RWPE1 (cell line): ENCODE data around the gene SSBP3.
A peak's percentile ranks its signal among the peaks of the same experiment; 100 is the strongest.
"Not testable (repeated sequence)": the region's sequence is repeated elsewhere in the genome, so short reads cannot be mapped to it uniquely, and the experiment has no call there.

Source experiments
- CTCF ChIA-PET: fragments of 350-600 bp; sonication (Branson Sonifier 250); formaldehyde crosslinking; extraction: SDS; loops from one replicate; lab custom pipeline; 2021; lab: Yijun Ruan, JAX
- POLR2A ChIA-PET: fragments of 400-600 bp; formaldehyde crosslinking; extraction: SDS; loops from one replicate; lab custom pipeline; 2020; ENCODE audit warnings: antibody characterized with exemption; ENCODE audit not compliant: low non-redundant PET; lab: Yijun Ruan, JAX
- DNase-seq: peaks from one replicate; pipeline ENCODE4 v3.0.0; 2012; ENCODE audit warnings: low spot score
- H3K27ac ChIP-seq: fragments of 450-650 bp; 2 replicates; pipeline ENCODE4 v1.5.1; 2017
- TF ChIP-seq, protein P1 (sequence below): fragments of 450-650 bp; conservative IDR thresholded peaks from 2 replicates; pipeline ENCODE4 v1.5.1; 2017; ENCODE audit warnings: low read depth, mild to moderate bottlenecking

The SSBP3 gene

DNA sequence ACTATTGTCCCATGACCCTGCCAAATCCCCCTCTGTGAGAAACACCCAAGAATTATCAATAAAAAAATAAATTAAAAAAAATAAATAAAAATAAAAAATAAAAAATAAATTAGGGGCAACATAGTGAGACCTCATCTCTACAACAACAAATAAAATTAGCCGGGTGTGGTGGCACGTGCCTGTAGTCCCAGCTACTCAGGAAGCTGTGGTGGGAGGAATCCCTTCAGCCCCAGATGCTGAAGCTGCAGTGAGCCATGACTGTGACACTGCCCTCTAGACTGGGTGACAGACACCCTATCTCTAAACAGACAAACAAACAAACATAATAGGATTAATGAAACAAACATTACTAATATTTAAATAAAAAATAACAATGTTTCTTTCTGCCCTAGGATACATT is 171.9 kb downstream of the SSBP3 start:
- ChIA-PET CTCF (no interaction called here), POLR2A (no interaction called here)
- no peak for DNase-seq
- TF ChIP-seq, protein P1, sequence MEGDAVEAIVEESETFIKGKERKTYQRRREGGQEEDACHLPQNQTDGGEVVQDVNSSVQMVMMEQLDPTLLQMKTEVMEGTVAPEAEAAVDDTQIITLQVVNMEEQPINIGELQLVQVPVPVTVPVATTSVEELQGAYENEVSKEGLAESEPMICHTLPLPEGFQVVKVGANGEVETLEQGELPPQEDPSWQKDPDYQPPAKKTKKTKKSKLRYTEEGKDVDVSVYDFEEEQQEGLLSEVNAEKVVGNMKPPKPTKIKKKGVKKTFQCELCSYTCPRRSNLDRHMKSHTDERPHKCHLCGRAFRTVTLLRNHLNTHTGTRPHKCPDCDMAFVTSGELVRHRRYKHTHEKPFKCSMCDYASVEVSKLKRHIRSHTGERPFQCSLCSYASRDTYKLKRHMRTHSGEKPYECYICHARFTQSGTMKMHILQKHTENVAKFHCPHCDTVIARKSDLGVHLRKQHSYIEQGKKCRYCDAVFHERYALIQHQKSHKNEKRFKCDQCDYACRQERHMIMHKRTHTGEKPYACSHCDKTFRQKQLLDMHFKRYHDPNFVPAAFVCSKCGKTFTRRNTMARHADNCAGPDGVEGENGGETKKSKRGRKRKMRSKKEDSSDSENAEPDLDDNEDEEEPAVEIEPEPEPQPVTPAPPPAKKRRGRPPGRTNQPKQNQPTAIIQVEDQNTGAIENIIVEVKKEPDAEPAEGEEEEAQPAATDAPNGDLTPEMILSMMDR = no peak
- no peak overlapping the region for H3K27ac ChIP-seq

DNA sequence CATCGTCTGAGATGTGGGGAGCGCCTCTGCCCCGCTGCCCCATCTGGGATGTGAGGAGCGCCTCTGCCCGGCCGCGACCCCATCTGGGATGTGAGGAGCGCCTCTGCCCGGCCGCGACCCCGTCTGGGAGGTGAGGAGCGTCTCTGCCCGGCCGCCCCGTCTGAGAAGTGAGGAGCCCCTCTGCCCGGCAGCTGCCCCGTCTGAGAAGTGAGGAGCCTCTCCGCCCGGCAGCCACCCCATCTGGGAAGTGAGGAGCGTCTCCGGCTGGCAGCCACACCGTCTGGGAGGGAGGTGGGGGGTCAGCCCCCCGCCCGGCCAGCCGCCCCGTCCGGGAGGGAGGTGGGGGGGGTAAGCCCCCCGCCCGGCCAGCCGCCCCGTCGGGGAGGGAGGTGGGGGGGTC is 173.0 kb downstream of the SSBP3 start:
- H3K27ac ChIP-seq, DNase-seq, POLR2A ChIA-PET, CTCF ChIA-PET: not testable (repeated sequence)

DNA sequence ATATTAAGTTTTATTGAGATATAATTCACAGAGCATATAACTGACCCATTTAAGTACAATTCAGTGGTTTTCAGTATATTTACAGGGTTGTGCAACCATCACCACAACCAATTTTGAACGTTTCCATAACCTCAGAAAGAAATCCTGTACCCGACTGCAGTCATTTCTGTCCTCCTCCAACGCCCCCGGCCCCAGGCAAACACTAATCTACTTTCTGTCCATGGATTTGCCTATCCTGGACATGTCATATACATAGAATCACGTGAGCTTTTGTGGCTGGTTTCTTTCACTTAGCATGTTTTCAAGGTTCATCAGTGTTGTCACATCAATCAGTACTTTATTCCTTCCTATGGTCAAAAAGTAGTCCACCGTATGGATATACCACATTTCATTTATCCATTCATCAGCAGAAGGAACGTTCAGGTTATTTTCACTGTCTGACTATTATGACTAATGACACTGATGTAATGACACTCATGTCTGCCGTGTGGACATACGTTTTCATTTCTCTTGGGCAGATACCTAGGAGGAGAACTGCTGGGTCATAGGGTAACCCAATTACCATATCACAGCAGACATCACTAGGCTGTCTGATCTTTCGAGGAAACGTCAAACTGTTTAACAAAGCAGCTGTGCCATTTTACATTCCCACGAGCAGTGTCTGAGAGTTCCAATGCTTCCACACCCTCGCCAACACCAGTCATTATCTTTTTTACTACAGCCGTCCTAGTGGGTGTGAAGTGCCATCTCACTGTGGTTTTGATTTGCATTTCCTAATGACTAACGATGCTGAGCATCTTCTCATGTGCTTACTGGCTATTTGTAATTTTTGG is 175.5 kb downstream of the SSBP3 start:
- TF ChIP-seq, protein P1 = no peak
- no peak overlapping the region for H3K27ac ChIP-seq
- ChIA-PET CTCF (interaction anchor here (0.6 to 1.4 kb wide), 2 partner anchors 60 to 259 kb away, joined by 3 to 7 read pairs; no protein-coding TSS in a partner anchor), POLR2A (no interaction called here)
- no peak for DNase-seq

DNA sequence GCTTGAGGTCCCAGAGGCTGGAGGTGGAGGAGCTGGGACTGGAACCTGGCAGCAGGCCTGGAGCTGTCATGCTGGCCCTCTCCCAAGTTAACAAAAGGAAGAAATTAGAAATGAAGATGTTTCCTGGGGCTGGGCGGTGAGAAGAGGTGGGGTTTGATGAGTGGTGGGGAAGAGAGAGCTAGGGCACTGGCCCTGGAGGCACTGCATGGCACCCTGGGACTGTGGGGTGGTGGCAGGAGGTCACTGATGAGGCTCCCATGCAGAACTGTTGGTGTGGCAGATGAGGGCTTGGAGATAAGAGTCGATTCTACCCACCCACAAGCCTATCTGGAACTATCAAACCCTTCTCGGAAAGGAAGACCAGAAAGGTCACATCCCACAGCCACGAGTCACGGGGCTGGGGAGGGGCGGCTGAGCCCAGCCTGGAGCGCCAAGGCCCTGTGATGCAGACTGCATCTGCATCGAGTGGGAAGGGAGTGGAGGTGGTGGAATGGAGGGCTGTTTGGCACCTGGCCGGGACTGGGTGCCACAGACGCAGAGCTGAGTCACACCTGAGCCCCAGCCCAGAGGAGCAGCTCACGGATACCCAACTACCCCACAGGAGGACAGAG is 176.8 kb downstream of the SSBP3 start:
- TF ChIP-seq, protein P1 = no peak
- CTCF ChIA-PET = interaction anchor here (0.7 to 1.4 kb wide), 4 partner anchors 10 to 624 kb away, joined by 3 to 7 read pairs (median 5); no protein-coding TSS in a partner anchor
- POLR2A ChIA-PET = no interaction called here
- peak overlapping the region; percentile 74 for H3K27ac ChIP-seq
- DNase-seq = peak; percentile 18

DNA sequence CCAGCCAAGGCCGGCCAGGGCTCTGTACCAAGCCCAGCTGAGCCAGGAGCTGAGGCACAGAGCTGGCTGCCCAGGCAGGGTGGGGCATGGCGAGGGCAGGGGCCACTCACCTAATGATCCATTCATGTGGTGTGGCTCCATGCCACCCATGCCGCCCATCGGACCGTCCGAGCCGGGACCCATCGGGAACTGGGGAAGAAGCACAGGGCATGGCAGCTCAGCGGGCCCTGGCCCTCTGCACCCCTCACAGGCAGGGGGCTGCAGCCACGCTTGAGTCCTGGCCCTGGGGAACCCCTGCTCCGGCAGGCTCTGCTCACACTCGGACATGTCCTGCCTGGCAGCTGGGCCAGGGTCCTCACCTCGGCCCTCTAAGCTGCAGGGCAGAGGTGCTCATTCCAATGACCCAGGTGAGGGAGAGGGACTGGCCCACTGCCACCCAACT is 177.5 kb downstream of the SSBP3 start:
- H3K27ac ChIP-seq = peak overlapping the region; percentile 74
- no peak for DNase-seq
- CTCF ChIA-PET = interaction anchor here (0.6 to 1.2 kb wide), 2 partner anchors 11 to 960 kb away, joined by 6 read pairs; no protein-coding TSS in a partner anchor
- TF ChIP-seq, protein P1 = no peak
- POLR2A ChIA-PET = no interaction called here

DNA sequence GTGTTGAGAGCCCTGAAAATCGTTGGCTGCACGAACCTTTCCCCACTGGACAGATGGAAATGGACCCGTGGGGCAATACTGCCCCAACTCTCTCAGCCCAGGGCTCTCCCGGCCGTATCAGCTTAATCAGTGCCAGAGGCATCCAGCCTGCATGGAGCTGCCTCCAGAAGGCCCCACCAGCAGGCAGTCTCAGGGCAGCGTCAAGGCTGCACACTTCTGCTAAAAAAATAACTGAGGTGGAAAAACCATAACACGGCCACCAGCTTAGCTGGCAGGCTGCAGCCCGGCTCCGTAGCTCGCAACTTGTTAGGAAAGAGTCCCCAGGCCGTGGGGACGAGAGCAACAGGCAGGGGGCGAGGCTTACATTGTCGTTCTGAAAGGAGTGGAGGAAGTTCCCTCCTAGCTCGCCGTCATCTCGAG is 178.3 kb downstream of the SSBP3 start:
- no peak for DNase-seq
- peak overlapping the region; percentile 74 for H3K27ac ChIP-seq
- CTCF ChIA-PET = interaction anchor here (0.6 kb wide), 1 partner anchor 961 kb away, joined by 6 read pairs; no protein-coding TSS in a partner anchor
- TF ChIP-seq, protein P1 = no peak
- POLR2A ChIA-PET = no interaction called here
